Right lobe of liver (tissue), 6 donors: ENCODE measurements around the gene TBC1D12. TPM values are rescaled to one million over a fixed set of nuclear protein-coding genes. Genes with fewer than 3 reads are reported as not detected.

Source experiments
- ATAC-seq, 4 donors: fragments of 200-7000 bp; cut with Tn5 transposase; one replicate each; pipeline ENCODE4 v1.9.1; 2020; ENCODE audit warnings: mild to moderate bottlenecking in 4 of 4, moderate library complexity in 4 of 4
- DNase-seq, 3 donors: peaks; one replicate each; pipeline ENCODE4 v3.0.0-alpha.2; 2020
- H3K27ac ChIP-seq, 3 donors: fragments of 200-600 bp; one replicate each; pipeline ENCODE4 v1.8.0; 2022
- H3K27me3 ChIP-seq, 2 donors: fragments of 200-600 bp; one replicate each; pipeline ENCODE4 v1.8.0; 2022
- H3K36me3 ChIP-seq, 4 donors: fragments of 200-600 bp; sonication (generic) in 1 of 4; one replicate each; pipeline versions ENCODE4 v1.5.1 to v1.8.0; 2017 to 2022; ENCODE audit warnings: control low read depth in 1 of 4
- H3K4me1 ChIP-seq, 4 donors: fragments of 200-600 bp; sonication (generic) in 1 of 4; one replicate each; pipeline versions ENCODE4 v1.5.1 to v1.8.0; 2017 to 2022; ENCODE audit warnings: control low read depth in 1 of 4
- H3K4me3 ChIP-seq, 3 donors: fragments of 200-600 bp; one replicate each; pipeline ENCODE4 v1.8.0; 2022
- H3K9me3 ChIP-seq, 4 donors: fragments of 200-600 bp; sonication (generic) in 1 of 4; one replicate each; pipeline versions ENCODE4 v1.5.1 to v1.8.0; 2017 to 2022; ENCODE audit warnings: control low read depth in 1 of 4
- POLR2A ChIP-seq: fragments of 450-650 bp; IDR thresholded peaks from one replicate; pipeline ENCODE4 v1.6.1; 2017; ENCODE audit warnings: antibody characterized with exemption, mild to moderate bottlenecking
- WGBS: methylation state at CpG from one replicate; pipeline ENCODE4 v1.1.6; 2018; ENCODE audit warnings: low coverage, low lambda C conversion rate; ENCODE audit not compliant: insufficient coverage; ENCODE audit errors: missing lambda C conversion rate; 5-methylcytosine and 5-hydroxymethylcytosine counted together
- intact Hi-C, 2 donors: fragments of 100-400 bp; cut with DNase I; formaldehyde crosslinking; loops; one replicate each; pipeline versions ENCODE4 v1.11.2 to v1.14.1; 2022
- total RNA-seq, 6 experiments: library from RNA; depleted of rRNA in 2 of 6; stranded (reverse); fragments of >200 nt in 2 of 6; fragmentation: NEBNext Ultra II Directional in 3 of 6; extraction: Animal tissue kit (Norgen Biotek cat#: 25700) in 3 of 6; gene quantifications; one replicate each; pipeline versions ENCODE4 v1.1.0 to v1.2.4, GENCODE V29; 2016 to 2023
- TF ChIP-seq, protein P1 (sequence below), 4 donors: fragments of 200-600 bp in 3 of 4; fragments of 450-650 bp in 1 of 4; IDR thresholded peaks; one replicate each; pipeline versions ENCODE4 v1.5.1 to v1.8.0; 2016 to 2022; ENCODE audit warnings: antibody characterized with exemption in 4 of 4, mild to moderate bottlenecking in 2 of 4
- donor health status: DM: no; HTN: yes; CAD: no.
- donor health status: DM: no; HTN: no; CAD: no.
- donor health status: DM: no; HTN: no; CAD: no.
- donor health status: DM: no; HTN: yes; CAD: no.
- donor health status: DM: no; HTN: yes; CAD: no.

TBC1D12 gene
- total RNA-seq, 6 experiments from 2014 or later: 3.8 to 5.2 (median 4.9) TPM

DNA sequence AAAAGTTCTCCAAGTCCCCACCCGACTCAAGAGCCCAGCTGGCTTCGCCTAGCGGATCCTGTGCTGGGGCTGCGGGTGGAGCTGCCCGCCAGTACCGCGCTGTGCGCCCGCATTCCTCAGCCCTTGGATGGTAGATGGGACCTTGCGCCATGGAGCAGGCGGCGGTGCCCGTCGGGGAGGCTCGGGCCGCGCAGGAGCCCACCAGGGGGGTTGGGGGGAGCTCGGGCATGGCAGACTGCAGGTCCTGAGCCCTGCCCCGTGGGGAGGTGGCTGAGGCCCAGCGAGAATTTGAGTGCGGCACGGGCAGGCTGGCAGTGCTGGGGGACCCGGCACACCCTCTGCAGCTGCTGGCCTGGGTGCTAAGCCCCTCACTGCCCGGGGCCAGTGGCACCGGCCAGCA is 57.0 kb downstream of the TBC1D12 start:
- no CpG with 5 or more reads among the region's 25 CpGs for WGBS
- H3K4me1 ChIP-seq: peaks cover 0 to 20% (median 9%) of the 10 kb centered on the region in 4 donors
- H3K4me3 ChIP-seq: no peak overlapping the region
- H3K27me3 ChIP-seq: no peaks in the 10 kb centered on the region
- no peaks in the 10 kb centered on the region for H3K36me3 ChIP-seq
- ATAC-seq: no peak
- TF ChIP-seq, protein P1, sequence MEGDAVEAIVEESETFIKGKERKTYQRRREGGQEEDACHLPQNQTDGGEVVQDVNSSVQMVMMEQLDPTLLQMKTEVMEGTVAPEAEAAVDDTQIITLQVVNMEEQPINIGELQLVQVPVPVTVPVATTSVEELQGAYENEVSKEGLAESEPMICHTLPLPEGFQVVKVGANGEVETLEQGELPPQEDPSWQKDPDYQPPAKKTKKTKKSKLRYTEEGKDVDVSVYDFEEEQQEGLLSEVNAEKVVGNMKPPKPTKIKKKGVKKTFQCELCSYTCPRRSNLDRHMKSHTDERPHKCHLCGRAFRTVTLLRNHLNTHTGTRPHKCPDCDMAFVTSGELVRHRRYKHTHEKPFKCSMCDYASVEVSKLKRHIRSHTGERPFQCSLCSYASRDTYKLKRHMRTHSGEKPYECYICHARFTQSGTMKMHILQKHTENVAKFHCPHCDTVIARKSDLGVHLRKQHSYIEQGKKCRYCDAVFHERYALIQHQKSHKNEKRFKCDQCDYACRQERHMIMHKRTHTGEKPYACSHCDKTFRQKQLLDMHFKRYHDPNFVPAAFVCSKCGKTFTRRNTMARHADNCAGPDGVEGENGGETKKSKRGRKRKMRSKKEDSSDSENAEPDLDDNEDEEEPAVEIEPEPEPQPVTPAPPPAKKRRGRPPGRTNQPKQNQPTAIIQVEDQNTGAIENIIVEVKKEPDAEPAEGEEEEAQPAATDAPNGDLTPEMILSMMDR (IDR thresholded peaks at IDR 0.05): no peak
- no peak for TF ChIP-seq POLR2A
- no peaks in the 10 kb centered on the region for H3K9me3 ChIP-seq
- peak in 1 of 3 donors; percentile 53 for DNase-seq
- no peak overlapping the region for H3K27ac ChIP-seq
- intact Hi-C loops: no loop called here

DNA sequence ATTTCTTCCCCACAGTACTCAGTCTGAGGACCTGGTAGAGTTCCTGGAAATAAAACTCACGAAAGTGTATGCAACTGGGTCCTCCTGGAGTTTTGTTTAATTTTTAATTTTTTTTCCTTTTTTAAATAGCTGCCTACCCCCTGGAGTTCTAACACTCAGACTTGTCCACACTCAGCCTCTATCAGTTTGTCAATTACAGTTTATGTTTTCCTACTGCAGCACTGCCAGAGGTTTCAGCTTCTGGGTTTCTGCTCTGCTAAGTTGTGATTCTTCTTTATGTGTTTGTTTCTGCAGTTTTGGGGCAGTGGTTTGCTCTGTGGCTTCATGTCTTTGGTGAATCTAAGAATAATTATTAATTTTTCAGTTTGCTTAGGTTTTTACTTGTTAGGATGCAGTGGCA is 59.2 kb downstream of the TBC1D12 start:
- Histone ChIP-seq H3K9me3 (no peaks in the 10 kb centered on the region), H3K27me3 (no peaks in the 10 kb centered on the region), H3K4me1 (peaks cover 0 to 12% (median 5%) of the 10 kb centered on the region in 4 donors), H3K36me3 (no peaks in the 10 kb centered on the region), H3K4me3 (no peak overlapping the region), H3K27ac (no peak overlapping the region)
- no peak for TF ChIP-seq POLR2A
- TF ChIP-seq, protein P1 (IDR thresholded peaks at IDR 0.05): no peak
- intact Hi-C loops: no loop called here
- peak; percentile 50 to 62 (median 50) for ATAC-seq
- no peak for DNase-seq
- 14% methylated on average over 1 of the region's 1 CpG for WGBS

DNA sequence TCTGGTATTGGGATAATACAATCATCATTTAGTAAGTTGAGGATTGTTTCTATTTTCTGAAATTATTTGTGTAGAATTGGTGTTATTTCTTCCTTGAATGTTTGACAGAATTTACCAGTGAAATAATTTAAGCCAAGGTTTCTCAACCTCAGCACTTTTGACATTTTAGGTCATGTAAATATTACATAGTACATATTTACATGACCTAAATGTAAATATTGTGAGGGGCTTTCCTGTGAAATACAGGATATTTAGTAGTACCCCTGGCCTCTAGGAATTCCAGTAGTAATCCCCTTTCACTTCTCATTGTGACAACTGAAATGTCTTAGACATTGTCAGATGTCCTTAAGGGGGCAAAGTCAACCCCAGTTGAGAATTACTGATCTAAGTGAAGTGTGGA is 59.8 kb downstream of the TBC1D12 start:
- Histone ChIP-seq H3K9me3 (no peaks in the 10 kb centered on the region), H3K27me3 (no peaks in the 10 kb centered on the region), H3K27ac (no peak overlapping the region), H3K36me3 (no peaks in the 10 kb centered on the region), H3K4me1 (peaks cover 0 to 11% (median 5%) of the 10 kb centered on the region in 4 donors), H3K4me3 (no peak overlapping the region)
- TF ChIP-seq, protein P1 (IDR thresholded peaks at IDR 0.05): no peak
- no peak for TF ChIP-seq POLR2A
- ATAC-seq: peak in 2 of 4 donors; percentile 38 to 56
- intact Hi-C loops: no loop called here
- DNase-seq: no peak

DNA sequence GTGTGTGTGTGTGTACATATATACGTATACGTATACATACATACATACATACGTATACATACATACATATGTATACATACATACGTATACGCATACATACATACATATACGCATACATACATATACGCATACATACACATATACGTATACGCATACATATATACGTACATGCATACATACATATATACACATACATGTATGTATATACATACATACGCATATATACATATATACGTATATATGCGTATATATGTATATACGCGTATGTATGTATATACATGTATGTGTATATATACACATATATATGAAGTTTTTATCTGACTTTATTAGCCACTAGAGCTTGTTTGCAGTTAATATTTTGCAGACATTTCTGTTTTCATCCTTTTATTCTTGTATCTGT is 63.3 kb downstream of the TBC1D12 start:
- WGBS: 86% methylated on average over 15 of the region's 15 CpGs

More for the DNA sequence above, 63.3 kb downstream of the TBC1D12 start:
- TF ChIP-seq, protein P1 (IDR thresholded peaks at IDR 0.05): no peak
- TF ChIP-seq POLR2A: no peak
- peaks cover 0 to 11% (median 5%) of the 10 kb centered on the region in 4 donors for H3K4me1 ChIP-seq
- no peak overlapping the region for H3K4me3 ChIP-seq
- intact Hi-C loops: no loop called here
- H3K27me3 ChIP-seq: no peaks in the 10 kb centered on the region
- no peaks in the 10 kb centered on the region for H3K36me3 ChIP-seq
- ATAC-seq (no peak), DNase-seq (no peak)
- no peak overlapping the region for H3K27ac ChIP-seq
- H3K9me3 ChIP-seq: no peaks in the 10 kb centered on the region
